Endothelial cell of umbilical vein (primary cell): ENCODE measurements around the gene SORT1. TPM values are rescaled to one million over a fixed set of nuclear protein-coding genes. Genes with fewer than 3 reads are reported as not detected.

Experiments
- BruUV-seq: library from RNA; stranded (reverse); fragments of 400-500 nt; replicated peaks from 2 replicates; lab custom pipeline; 2021; lab: Mats Ljungman, UMichigan
- CTCF ChIA-PET: fragments of 300-600, 350-600 bp; sonication (Branson Sonifier 250); formaldehyde crosslinking; loops from one replicate; lab custom pipeline; 2021; ENCODE audit warnings: antibody characterized with exemption, inconsistent platforms; lab: Charles Lee
- POLR2A ChIA-PET: fragments of 300-600, 350-600 bp; sonication (Branson Sonifier 250); formaldehyde crosslinking; loops from one replicate; lab custom pipeline; 2021; ENCODE audit warnings: antibody characterized with exemption, inconsistent platforms; lab: Charles Lee
- DNase-seq: peaks from one replicate; pipeline ENCODE4 v3.0.0-alpha.2; 2011; ENCODE audit warnings: low read depth, low spot score
- FAIRE-seq: peaks from 2 replicates; lab custom pipeline; 2011; peaks lifted over from hg19 to GRCh38; lab: Jason Lieb, UNC
- H2AFZ ChIP-seq: 2 replicates; pipeline ENCODE4 v1.6.0; 2012; ENCODE audit warnings: low read depth, low read length, control low read depth, inconsistent platforms
- H3K27ac ChIP-seq: 2 replicates; pipeline ENCODE4 v1.5.1; 2011; ENCODE audit warnings: low read depth, mild to moderate bottlenecking, control low read depth, low read length, moderate library complexity; ENCODE audit not compliant: insufficient read depth
- H3K27me3 ChIP-seq, 2 experiments: 2 replicates each; pipeline versions ENCODE4 v1.6.0 to v1.6.1; 2011; ENCODE audit warnings: low read length in 2 of 2, mixed read lengths in 1 of 2; ENCODE audit not compliant: control insufficient read depth in 2 of 2, insufficient read depth in 2 of 2
- H3K36me3 ChIP-seq, 2 experiments: 2 replicates in 1 of 2; 3 replicates in 1 of 2; pipeline ENCODE4 v1.5.1; 2011; ENCODE audit warnings: low read length in 2 of 2, mild to moderate bottlenecking in 1 of 2, moderate library complexity in 1 of 2; ENCODE audit not compliant: control insufficient read depth in 2 of 2, insufficient read depth in 2 of 2; ENCODE audit errors: extremely low read depth in 1 of 2
- H3K4me1 ChIP-seq: 3 replicates; pipeline ENCODE4 v1.5.1; 2011; ENCODE audit warnings: mild to moderate bottlenecking, low read length; ENCODE audit not compliant: control insufficient read depth, insufficient read depth; ENCODE audit errors: extremely low read depth
- H3K4me2 ChIP-seq: 2 replicates; pipeline ENCODE4 v1.6.1; 2011; ENCODE audit warnings: low read length, control low read depth, mixed read lengths; ENCODE audit not compliant: insufficient read depth
- H3K4me3 ChIP-seq, 3 experiments: fragments of 200-600 bp in 1 of 3; sonication (generic), shearing (Covaris generic) in 1 of 3; replicated peaks in 1 of 3; 2 replicates each; pipeline ENCODE4 v1.5.1; 2011 to 2016; ENCODE audit warnings: control low read depth in 3 of 3, low read length in 3 of 3, mild to moderate bottlenecking in 2 of 3, inconsistent platforms in 1 of 3, low read depth in 1 of 3, moderate library complexity in 1 of 3; ENCODE audit not compliant: insufficient read depth in 1 of 3
- H3K79me2 ChIP-seq: 2 replicates; pipeline ENCODE4 v1.6.0; 2012; ENCODE audit warnings: low read length, inconsistent platforms; ENCODE audit not compliant: control insufficient read depth, insufficient read depth
- H3K9ac ChIP-seq: replicated peaks from 2 replicates; pipeline ENCODE3; 2011; ENCODE audit warnings: low read length, control low read depth; ENCODE audit not compliant: insufficient read depth; ENCODE audit errors: extremely low read depth
- H3K9me1 ChIP-seq: replicated peaks from 3 replicates; pipeline ENCODE4 v1.6.0; 2011; ENCODE audit warnings: mild to moderate bottlenecking, low read length; ENCODE audit not compliant: control insufficient read depth, insufficient read depth; ENCODE audit errors: extremely low read depth
- H3K9me3 ChIP-seq: replicated peaks from 2 replicates; pipeline ENCODE4 v1.5.1; 2012; ENCODE audit warnings: low read length, inconsistent platforms; ENCODE audit not compliant: control insufficient read depth, insufficient read depth
- H4K20me1 ChIP-seq: replicated peaks from 2 replicates; pipeline ENCODE3; 2011; ENCODE audit warnings: mild to moderate bottlenecking, low read length; ENCODE audit not compliant: control insufficient read depth, insufficient read depth; ENCODE audit errors: extremely low read depth
- EZH2 ChIP-seq: IDR thresholded peaks from 2 replicates; pipeline ENCODE4 v1.6.1; 2012; ENCODE audit warnings: borderline replicate concordance, low read depth, mild to moderate bottlenecking, moderate library complexity, low read length, inconsistent platforms; ENCODE audit not compliant: severe bottlenecking
- GATA2 ChIP-seq: IDR thresholded peaks from 2 replicates; pipeline ENCODE4 v1.7.0; 2011; ENCODE audit warnings: low read depth, mild to moderate bottlenecking, moderate library complexity, mixed read lengths, low read length; ENCODE audit not compliant: insufficient read length, insufficient read depth
- MAX ChIP-seq: IDR thresholded peaks from 2 replicates; pipeline ENCODE4 v1.6.1; 2011; ENCODE audit not compliant: insufficient read depth, insufficient read length
- MYC ChIP-seq: IDR thresholded peaks from one replicate; pipeline ENCODE4 v1.6.1; 2011; ENCODE audit warnings: mild to moderate bottlenecking, low read depth, low read length
- POLR2A ChIP-seq: IDR thresholded peaks from 2 replicates; pipeline ENCODE4 v1.6.1; 2012; ENCODE audit warnings: low read depth, mild to moderate bottlenecking, control low read depth, low read length
- POLR2AphosphoS5 ChIP-seq: IDR thresholded peaks from 2 replicates; pipeline ENCODE4 v1.6.1; 2012; ENCODE audit warnings: low read depth, mild to moderate bottlenecking, control low read depth, low read length, moderate library complexity; ENCODE audit not compliant: insufficient read depth
- dilution Hi-C: fragments of 300-500 bp; cut with MboI; formaldehyde crosslinking; loops from one replicate; pipeline ENCODE4 v1.15.0; 2019; ENCODE audit warnings: low sequenced_read_pairs; ENCODE audit not compliant: extremely low pct_ligation_motif_present
- intact Hi-C: fragments of 100-400 bp; cut with micrococcal nuclease; formaldehyde crosslinking; loops from one replicate; pipeline ENCODE4 v1.10.0; 2022
- polyA plus RNA-seq, 4 experiments: library from polyadenylated mRNA; depleted of rRNA in 3 of 4; stranded (reverse) in 3 of 4; unstranded in 1 of 4; fragments of >200 nt; gene quantifications; 2 replicates each; pipeline versions ENCODE4 v1.2.1 to v1.2.3, GENCODE V29; 2011 to 2012; ENCODE audit warnings: missing spikeins in 1 of 4
- total RNA-seq: library from RNA; stranded (reverse); gene quantifications from 2 replicates; pipeline ENCODE4 v1.2.3, GENCODE V29; 2021

Gene SORT1
- total and polyA plus RNA-seq, 2 donors (not counting 3 experiments of a cell fraction or from before 2014, with no cell fraction given), result 6.8 to 17.8 TPM

GRCh38 chr1:109356915-109357314, 40.8 kb downstream of the SORT1 start:
- no peaks in the 10 kb centered on the region for H4K20me1 ChIP-seq
- DNase-seq, result no peak
- POLR2A ChIA-PET, result no interaction called here
- no peak overlapping the region for H3K4me2 ChIP-seq
- no peak overlapping the region for H3K4me3 ChIP-seq
- H3K79me2 ChIP-seq, result no peaks in the 10 kb centered on the region
- no peak overlapping the region for H2AFZ ChIP-seq
- TF ChIP-seq POLR2AphosphoS5 (no peak), MYC (no peak), POLR2A (no peak), MAX (no peak), GATA2 (no peak)
- H3K9me1 ChIP-seq, result no peaks in the 10 kb centered on the region
- no peaks in the 10 kb centered on the region for H3K36me3 ChIP-seq
- dilution Hi-C loops, result no loop called here
- H3K4me1 ChIP-seq, result no peaks in the 10 kb centered on the region
- no peak overlapping the region for H3K9ac ChIP-seq
- FAIRE-seq, result no peak
- H3K27ac ChIP-seq, result no peak overlapping the region
- intact Hi-C loops, result no loop called here
- CTCF ChIA-PET, result interaction anchor here (0.7 to 1.4 kb wide), 2 partner anchors 10 to 14 kb away, joined by 3 read pairs; no protein-coding TSS in a partner anchor
- H3K9me3 ChIP-seq, result no peaks in the 10 kb centered on the region
- no TSS peak for BruUV-seq
- H3K27me3 ChIP-seq, result peaks cover 11 to 14% of the 10 kb centered on the region in 2 experiments

- no peak for FAIRE-seq
- H3K9me1 ChIP-seq, result no peaks in the 10 kb centered on the region
- dilution Hi-C loops (no loop called here), intact Hi-C loops (no loop called here)
- H3K4me1 ChIP-seq, result no peaks in the 10 kb centered on the region
- peaks cover 12 to 14% of the 10 kb centered on the region in 2 experiments for H3K27me3 ChIP-seq
- TF ChIP-seq MAX, result no peak
- no peak for TF ChIP-seq EZH2
- no peak for TF ChIP-seq GATA2
- no peak overlapping the region for H2AFZ ChIP-seq
- no peaks in the 10 kb centered on the region for H4K20me1 ChIP-seq
- ChIA-PET CTCF (interaction anchor here (0.7 to 1.4 kb wide), 2 partner anchors 9 to 14 kb away, joined by 3 read pairs; no protein-coding TSS in a partner anchor), POLR2A (no interaction called here)
- BruUV-seq, result no TSS peak
- H3K4me2 ChIP-seq, result no peak overlapping the region
- no peak overlapping the region for H3K9ac ChIP-seq
- no peaks in the 10 kb centered on the region for H3K79me2 ChIP-seq
- no peaks in the 10 kb centered on the region for H3K36me3 ChIP-seq
- no peaks in the 10 kb centered on the region for H3K9me3 ChIP-seq
- DNase-seq, result no peak
- H3K4me3 ChIP-seq, result no peak overlapping the region
- no peak overlapping the region for H3K27ac ChIP-seq
Observed at GRCh38 chr1:109356505-109356904, 41.2 kb downstream of the SORT1 start.
